A549 (cell line): Measurements from ENCODE around the gene CLCN4. TPM values are rescaled to one million over a fixed set of nuclear protein-coding genes. Genes with fewer than 3 reads are reported as not detected.

Experiments
- ATAC-seq, 2 experiments: fragments of 200-7000 bp in 1 of 2; fragments of >200 bp in 1 of 2; cut with Nextera tagmentation in 1 of 2; cut with Tn5 transposase in 1 of 2; 3 replicates each; pipeline versions ENCODE4 v1.8.0 to v1.9.1; 2018 to 2020; ENCODE audit warnings: mild to moderate bottlenecking in 1 of 2, moderate library complexity in 1 of 2
- CTCF ChIA-PET: fragments of 300-600 bp; sonication (Branson Sonifier 250); formaldehyde crosslinking; extraction: SDS; loops from one replicate; lab custom pipeline; 2021; ENCODE audit warnings: antibody characterized with exemption, inconsistent platforms; lab: Yijun Ruan, JAX
- POLR2A ChIA-PET: fragments of 350-600 bp; formaldehyde crosslinking; extraction: SDS; loops from one replicate; lab custom pipeline; 2021; ENCODE audit warnings: antibody characterized with exemption, inconsistent platforms; lab: Yijun Ruan, JAX
- DNase-seq, 2 experiments: peaks; one replicate each; pipeline versions ENCODE4 v3.0.0 to v3.0.0-alpha.2; 2011 to 2016; ENCODE audit warnings: low read depth in 1 of 2, low spot score in 1 of 2
- FAIRE-seq: peaks from 2 replicates; lab custom pipeline; 2011; peaks lifted over from hg19 to GRCh38; lab: Jason Lieb, UNC
- H3K27ac ChIP-seq, 2 experiments: fragments of >200 bp; sonication (Bioruptor Twin); formaldehyde crosslinking; 3 replicates each; pipeline ENCODE4 v1.5.1; 2016 to 2017
- H3K4me1 ChIP-seq: fragments of >200 bp; sonication (Bioruptor Twin); formaldehyde crosslinking; 3 replicates; pipeline ENCODE4 v1.6.1; 2016
- H3K4me2 ChIP-seq: fragments of >200 bp; sonication (Bioruptor Twin); formaldehyde crosslinking; 3 replicates; pipeline ENCODE4 v1.6.1; 2016
- H3K4me3 ChIP-seq: fragments of >200 bp; sonication (Bioruptor Twin); formaldehyde crosslinking; 3 replicates; pipeline ENCODE4 v1.5.1; 2016
- H3K9me3 ChIP-seq: fragments of >200 bp; sonication (Bioruptor Twin); formaldehyde crosslinking; 3 replicates; pipeline ENCODE4 v1.6.1; 2016
- CBX2 ChIP-seq: fragments of 200-600 bp; sonication (generic); IDR thresholded peaks from 2 replicates; pipeline ENCODE4 v1.6.1; 2016; ENCODE audit warnings: low read depth, mild to moderate bottlenecking, borderline replicate concordance
- CBX8 ChIP-seq: fragments of 200-600 bp; sonication (generic); IDR thresholded peaks from 2 replicates; pipeline ENCODE4 v1.6.1; 2016
- CHD4 ChIP-seq: fragments of 200-600 bp; sonication (generic); IDR thresholded peaks from 2 replicates; pipeline ENCODE4 v1.6.1; 2016; ENCODE audit warnings: antibody characterized with exemption, mild to moderate bottlenecking, borderline replicate concordance
- EHF ChIP-seq: fragments of 250-450 bp; sonication (Bioruptor Pico); IDR thresholded peaks from 2 replicates; pipeline ENCODE4 v1.5.0; 2020; ENCODE audit warnings: mild to moderate bottlenecking
- HOXB13 ChIP-seq: fragments of 250-450 bp; sonication (Bioruptor Pico); IDR thresholded peaks from 2 replicates; pipeline ENCODE4 v1.5.0; 2020; ENCODE audit warnings: low read depth, mild to moderate bottlenecking, moderate library complexity
- HOXB5 ChIP-seq: fragments of 250-450 bp; sonication (Bioruptor Pico); IDR thresholded peaks from 2 replicates; pipeline ENCODE4 v1.5.0; 2020; ENCODE audit warnings: mild to moderate bottlenecking, moderate library complexity
- JUN ChIP-seq, 2 experiments: fragments of >200 bp; sonication (Bioruptor Twin); formaldehyde crosslinking; IDR thresholded peaks; 2 replicates in 1 of 2; 3 replicates in 1 of 2; pipeline ENCODE4 v1.6.1; 2016 to 2017
- JUNB ChIP-seq: fragments of >200 bp; sonication (Bioruptor Twin); formaldehyde crosslinking; IDR thresholded peaks from 2 replicates; pipeline ENCODE4 v1.6.1; 2016
- KDM5A ChIP-seq: fragments of 200-600 bp; sonication (generic); IDR thresholded peaks from 2 replicates; pipeline ENCODE4 v1.6.1; 2016; ENCODE audit warnings: antibody characterized with exemption, mild to moderate bottlenecking
- MAFK ChIP-seq: fragments of 450-650 bp; IDR thresholded peaks from 2 replicates; pipeline ENCODE4 v1.6.1; 2014; ENCODE audit not compliant: partially characterized antibody
- MYC ChIP-seq: IDR thresholded peaks from 2 replicates; pipeline ENCODE4 v1.6.1; 2012; ENCODE audit warnings: mild to moderate bottlenecking, inconsistent platforms, low read length, improper control_type of control experiment, borderline replicate concordance
- NFE2L2 ChIP-seq: fragments of 150-350 bp; conservative IDR thresholded peaks from 2 replicates; pipeline ENCODE4 v1.6.1; 2014; ENCODE audit warnings: low read length
- POLR2AphosphoS2 ChIP-seq: conservative IDR thresholded peaks from 2 replicates; pipeline ENCODE4 v1.6.1; 2012; ENCODE audit warnings: low read length, improper control_type of control experiment, inconsistent platforms
- RAD21 ChIP-seq, 2 experiments: fragments of >200 bp in 1 of 2; sonication (Bioruptor Twin) in 1 of 2; formaldehyde crosslinking in 1 of 2; IDR thresholded peaks in 1 of 2; conservative IDR thresholded peaks in 1 of 2; 2 replicates in 1 of 2; 3 replicates in 1 of 2; pipeline ENCODE4 v1.6.1; 2012 to 2018; ENCODE audit warnings: inconsistent platforms in 1 of 2
- RARB ChIP-seq: fragments of 250-450 bp; sonication (Bioruptor Pico); IDR thresholded peaks from 2 replicates; pipeline ENCODE4 v1.8.0; 2021; ENCODE audit warnings: mild to moderate bottlenecking, moderate library complexity
- RCOR1 ChIP-seq: fragments of 150-350 bp; IDR thresholded peaks from 2 replicates; pipeline ENCODE4 v1.6.1; 2014; ENCODE audit warnings: antibody characterized with exemption, low read length, low read depth
- RNF2 ChIP-seq: fragments of 200-600 bp; sonication (generic); IDR thresholded peaks from 2 replicates; pipeline ENCODE4 v1.6.1; 2016; ENCODE audit warnings: low read depth, mild to moderate bottlenecking, antibody characterized with exemption, moderate library complexity, borderline replicate concordance
- TP53 ChIP-seq: fragments of 250-450 bp; sonication (Bioruptor Pico); IDR thresholded peaks from 2 replicates; pipeline ENCODE4 v1.5.0; 2021; ENCODE audit warnings: mild to moderate bottlenecking, moderate library complexity
- ZC3H11A ChIP-seq: fragments of 450-650 bp; IDR thresholded peaks from 2 replicates; pipeline ENCODE4 v1.6.1; 2014; ENCODE audit warnings: antibody characterized with exemption, mild to moderate bottlenecking
- ZNF302 ChIP-seq: fragments of 250-450 bp; sonication (Bioruptor Pico); IDR thresholded peaks from 2 replicates; pipeline ENCODE4 v1.9.0; 2021; ENCODE audit warnings: inconsistent platforms, mild to moderate bottlenecking, moderate library complexity
- ZSCAN20 ChIP-seq: fragments of 250-450 bp; sonication (Bioruptor Pico); IDR thresholded peaks from 2 replicates; pipeline ENCODE4 v1.8.0; 2022; ENCODE audit warnings: mild to moderate bottlenecking, moderate library complexity
- WGBS: methylation state at CpG from one replicate; pipeline ENCODE4 v1.1.6; 2017; ENCODE audit errors: missing lambda C conversion rate; 5-methylcytosine and 5-hydroxymethylcytosine counted together
- polyA plus RNA-seq, 4 experiments: library from polyadenylated mRNA; depleted of rRNA in 3 of 4; stranded (reverse); fragments of >200 nt; fragmentation: RNase III in 1 of 4; extraction: RNeasy Plus Mini Kit Qiagen cat#74134 plus additional on column Dnase treatment in 1 of 4; gene quantifications; 2 replicates in 3 of 4; 3 replicates in 1 of 4; pipeline ENCODE4 v1.2.3, GENCODE V29; 2011 to 2017
- TF ChIP-seq, protein P1 (sequence below): IDR thresholded peaks from 2 replicates; pipeline ENCODE4 v1.6.1; 2012
- TF ChIP-seq, protein P2 (sequence below): fragments of 250-450 bp; sonication (Bioruptor Pico); IDR thresholded peaks from 2 replicates; pipeline ENCODE4 v1.5.0; 2021; ENCODE audit warnings: mild to moderate bottlenecking, moderate library complexity, borderline replicate concordance
- TF ChIP-seq, protein P3 (sequence below): IDR thresholded peaks from 2 replicates; pipeline ENCODE4 v1.6.1; 2012
- TF ChIP-seq, protein P4 (sequence below): fragments of >200 bp; sonication (Bioruptor Twin); formaldehyde crosslinking; IDR thresholded peaks from 2 replicates; pipeline ENCODE4 v1.6.1; 2016
- TF ChIP-seq, protein P5 (sequence below): fragments of 200-600 bp; sonication (generic); IDR thresholded peaks from 2 replicates; pipeline ENCODE4 v1.6.1; 2016; ENCODE audit warnings: antibody characterized with exemption, mild to moderate bottlenecking, moderate library complexity

The CLCN4 gene
- polyA plus RNA-seq, 2 of the 4 experiments (the other 2 are of a cell fraction), result 2.8 to 4.7 TPM

DNA sequence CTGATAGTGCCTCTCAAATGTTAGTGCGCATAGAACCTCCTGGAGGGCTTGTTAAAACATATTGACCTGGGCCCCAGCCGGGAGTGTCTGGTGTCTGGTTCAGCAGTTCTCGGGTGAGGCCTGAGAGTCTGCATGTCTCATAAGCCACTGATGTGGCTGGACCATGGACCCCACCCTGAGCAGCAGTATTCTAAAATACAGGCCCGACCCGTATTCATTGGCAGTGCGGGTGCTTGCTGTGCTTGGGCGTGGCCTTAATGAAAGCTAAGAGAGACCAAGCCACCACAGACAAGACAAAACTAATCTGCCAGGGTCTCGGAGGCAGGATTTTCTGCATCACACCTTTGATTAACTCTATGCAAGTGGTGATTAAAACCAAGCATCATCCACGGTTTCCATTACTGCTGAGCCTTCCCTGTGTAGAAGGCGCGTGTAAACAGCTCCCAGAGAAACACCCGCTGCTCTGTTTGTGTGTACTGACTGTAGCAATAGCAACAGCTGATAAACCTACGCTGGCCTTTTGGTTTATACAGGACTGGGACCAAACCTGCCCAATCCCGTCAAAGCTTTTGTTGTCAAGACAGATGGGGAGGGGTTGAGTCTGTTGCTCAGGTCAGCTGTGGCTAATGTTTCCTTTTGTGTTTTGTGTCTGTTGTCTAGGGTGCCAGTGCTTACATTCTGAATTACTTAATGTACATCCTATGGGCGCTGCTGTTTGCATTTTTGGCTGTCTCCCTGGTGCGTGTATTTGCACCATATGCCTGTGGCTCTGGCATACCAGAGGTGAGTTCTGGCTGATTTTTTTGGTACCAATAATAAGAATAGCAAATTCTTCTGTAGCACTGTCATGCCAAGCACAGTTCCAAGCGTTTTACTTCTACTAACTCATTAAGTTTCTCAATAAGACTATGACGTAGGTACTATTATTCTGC, 40.8 kb downstream of the CLCN4 start (continued):
- TF ChIP-seq EHF, result no peak

DNA sequence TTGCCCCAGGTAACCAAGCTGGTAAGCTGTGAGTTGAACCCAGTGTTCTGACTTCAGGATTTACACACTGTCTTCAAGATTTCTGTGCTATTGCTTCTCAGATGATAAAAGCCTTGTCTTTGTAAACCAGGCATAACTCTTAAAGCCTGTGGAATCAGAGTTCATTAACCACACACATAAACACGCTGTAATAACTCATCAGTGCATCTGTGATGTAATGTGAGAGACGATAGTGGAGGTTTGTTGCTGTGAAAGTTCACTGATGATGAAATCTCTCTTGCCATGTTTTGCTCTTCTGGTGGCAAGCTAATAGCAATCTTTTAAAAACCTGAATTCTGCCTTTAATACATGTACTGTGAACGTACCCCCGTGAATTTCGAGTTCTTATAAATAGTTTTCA, 41.5 kb downstream of the CLCN4 start:
- 65% methylated on average over 5 of the region's 5 CpGs for WGBS
- Histone ChIP-seq H3K4me1 (no peaks in the 10 kb centered on the region), H3K9me3 (no peaks in the 10 kb centered on the region), H3K4me3 (no peak overlapping the region), H3K4me2 (no peak overlapping the region), H3K27ac (no peak overlapping the region)
- no peak for FAIRE-seq
- no peak for ATAC-seq
- DNase-seq, result no peak
- ChIA-PET POLR2A (no interaction called here), CTCF (interaction anchor here (0.9 to 1.7 kb wide), 2 partner anchors 438 to 526 kb away, joined by 3 to 4 read pairs; no protein-coding TSS in a partner anchor)
- no peak for TF ChIP-seq RNF2
- TF ChIP-seq CBX2, result no peak
- no peak for TF ChIP-seq NFE2L2
- TF ChIP-seq TP53 (CRISPR knock-in tag), result no peak
- TF ChIP-seq HOXB5, result no peak
- TF ChIP-seq ZNF302 (CRISPR knock-in tag), result no peak
- TF ChIP-seq JUN (IDR thresholded peaks at IDR 0.05), result no peak
- TF ChIP-seq, protein P1, sequence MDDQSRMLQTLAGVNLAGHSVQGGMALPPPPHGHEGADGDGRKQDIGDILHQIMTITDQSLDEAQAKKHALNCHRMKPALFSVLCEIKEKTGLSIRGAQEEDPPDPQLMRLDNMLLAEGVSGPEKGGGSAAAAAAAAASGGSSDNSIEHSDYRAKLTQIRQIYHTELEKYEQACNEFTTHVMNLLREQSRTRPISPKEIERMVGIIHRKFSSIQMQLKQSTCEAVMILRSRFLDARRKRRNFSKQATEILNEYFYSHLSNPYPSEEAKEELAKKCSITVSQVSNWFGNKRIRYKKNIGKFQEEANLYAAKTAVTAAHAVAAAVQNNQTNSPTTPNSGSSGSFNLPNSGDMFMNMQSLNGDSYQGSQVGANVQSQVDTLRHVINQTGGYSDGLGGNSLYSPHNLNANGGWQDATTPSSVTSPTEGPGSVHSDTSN, result no peak
- no peak for TF ChIP-seq MAFK
- TF ChIP-seq CHD4, result no peak
- TF ChIP-seq, protein P2, sequence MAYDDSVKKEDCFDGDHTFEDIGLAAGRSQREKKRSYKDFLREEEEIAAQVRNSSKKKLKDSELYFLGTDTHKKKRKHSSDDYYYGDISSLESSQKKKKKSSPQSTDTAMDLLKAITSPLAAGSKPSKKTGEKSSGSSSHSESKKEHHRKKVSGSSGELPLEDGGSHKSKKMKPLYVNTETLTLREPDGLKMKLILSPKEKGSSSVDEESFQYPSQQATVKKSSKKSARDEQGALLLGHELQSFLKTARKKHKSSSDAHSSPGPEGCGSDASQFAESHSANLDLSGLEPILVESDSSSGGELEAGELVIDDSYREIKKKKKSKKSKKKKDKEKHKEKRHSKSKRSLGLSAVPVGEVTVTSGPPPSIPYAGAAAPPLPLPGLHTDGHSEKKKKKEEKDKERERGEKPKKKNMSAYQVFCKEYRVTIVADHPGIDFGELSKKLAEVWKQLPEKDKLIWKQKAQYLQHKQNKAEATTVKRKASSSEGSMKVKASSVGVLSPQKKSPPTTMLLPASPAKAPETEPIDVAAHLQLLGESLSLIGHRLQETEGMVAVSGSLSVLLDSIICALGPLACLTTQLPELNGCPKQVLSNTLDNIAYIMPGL (CRISPR knock-in tag), result no peak
- TF ChIP-seq RCOR1, result no peak
- TF ChIP-seq, all 56 proteins: peak for 0

DNA sequence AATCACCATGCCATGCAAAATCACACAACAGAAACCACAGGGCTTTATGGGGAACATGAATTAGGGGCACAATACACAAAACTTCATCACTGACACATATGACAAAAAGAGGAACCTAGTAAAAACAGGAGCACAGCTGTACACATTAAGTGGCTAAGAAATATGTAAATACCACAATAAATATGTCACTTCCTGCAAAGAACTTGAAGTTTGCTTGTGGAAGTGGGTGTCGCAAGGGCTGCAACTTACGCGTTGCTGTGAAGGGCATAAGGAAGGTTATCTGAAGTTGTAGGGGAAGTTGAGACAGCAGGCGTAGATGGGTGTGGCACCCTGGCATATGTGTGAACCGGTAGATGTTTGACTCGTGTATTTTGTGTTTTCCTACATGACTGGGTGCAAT, 42.4 kb downstream of the CLCN4 start:
- H3K9me3 ChIP-seq, result no peaks in the 10 kb centered on the region
- 80% methylated on average over 6 of the region's 6 CpGs for WGBS
- ATAC-seq (no peak), FAIRE-seq (no peak), DNase-seq (no peak)
- TF ChIP-seq MYC (no peak), JUNB (no peak), ZSCAN20 (CRISPR knock-in tag) (no peak), HOXB13 (CRISPR knock-in tag) (no peak), CBX8 (no peak), EHF (no peak), NFE2L2 (no peak), POLR2AphosphoS2 (no peak), ZC3H11A (no peak), RAD21 (conservative IDR thresholded peaks at IDR 0.05 in 1 of 2, IDR thresholded peaks at IDR 0.05 in 1 of 2) (no peak), KDM5A (no peak), RARB (CRISPR knock-in tag) (no peak)
- TF ChIP-seq, protein P1, result no peak
- TF ChIP-seq, protein P3, sequence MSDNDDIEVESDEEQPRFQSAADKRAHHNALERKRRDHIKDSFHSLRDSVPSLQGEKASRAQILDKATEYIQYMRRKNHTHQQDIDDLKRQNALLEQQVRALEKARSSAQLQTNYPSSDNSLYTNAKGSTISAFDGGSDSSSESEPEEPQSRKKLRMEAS, result no peak
- TF ChIP-seq, protein P4, sequence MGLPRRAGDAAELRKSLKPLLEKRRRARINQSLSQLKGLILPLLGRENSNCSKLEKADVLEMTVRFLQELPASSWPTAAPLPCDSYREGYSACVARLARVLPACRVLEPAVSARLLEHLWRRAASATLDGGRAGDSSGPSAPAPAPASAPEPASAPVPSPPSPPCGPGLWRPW, result no peak
- TF ChIP-seq, protein P5, sequence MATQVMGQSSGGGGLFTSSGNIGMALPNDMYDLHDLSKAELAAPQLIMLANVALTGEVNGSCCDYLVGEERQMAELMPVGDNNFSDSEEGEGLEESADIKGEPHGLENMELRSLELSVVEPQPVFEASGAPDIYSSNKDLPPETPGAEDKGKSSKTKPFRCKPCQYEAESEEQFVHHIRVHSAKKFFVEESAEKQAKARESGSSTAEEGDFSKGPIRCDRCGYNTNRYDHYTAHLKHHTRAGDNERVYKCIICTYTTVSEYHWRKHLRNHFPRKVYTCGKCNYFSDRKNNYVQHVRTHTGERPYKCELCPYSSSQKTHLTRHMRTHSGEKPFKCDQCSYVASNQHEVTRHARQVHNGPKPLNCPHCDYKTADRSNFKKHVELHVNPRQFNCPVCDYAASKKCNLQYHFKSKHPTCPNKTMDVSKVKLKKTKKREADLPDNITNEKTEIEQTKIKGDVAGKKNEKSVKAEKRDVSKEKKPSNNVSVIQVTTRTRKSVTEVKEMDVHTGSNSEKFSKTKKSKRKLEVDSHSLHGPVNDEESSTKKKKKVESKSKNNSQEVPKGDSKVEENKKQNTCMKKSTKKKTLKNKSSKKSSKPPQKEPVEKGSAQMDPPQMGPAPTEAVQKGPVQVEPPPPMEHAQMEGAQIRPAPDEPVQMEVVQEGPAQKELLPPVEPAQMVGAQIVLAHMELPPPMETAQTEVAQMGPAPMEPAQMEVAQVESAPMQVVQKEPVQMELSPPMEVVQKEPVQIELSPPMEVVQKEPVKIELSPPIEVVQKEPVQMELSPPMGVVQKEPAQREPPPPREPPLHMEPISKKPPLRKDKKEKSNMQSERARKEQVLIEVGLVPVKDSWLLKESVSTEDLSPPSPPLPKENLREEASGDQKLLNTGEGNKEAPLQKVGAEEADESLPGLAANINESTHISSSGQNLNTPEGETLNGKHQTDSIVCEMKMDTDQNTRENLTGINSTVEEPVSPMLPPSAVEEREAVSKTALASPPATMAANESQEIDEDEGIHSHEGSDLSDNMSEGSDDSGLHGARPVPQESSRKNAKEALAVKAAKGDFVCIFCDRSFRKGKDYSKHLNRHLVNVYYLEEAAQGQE, result no peak
- no peak overlapping the region for H3K27ac ChIP-seq
- ChIA-PET POLR2A (no interaction called here), CTCF (no interaction called here)
- H3K4me2 ChIP-seq, result no peak overlapping the region
- no peaks in the 10 kb centered on the region for H3K4me1 ChIP-seq
- no peak overlapping the region for H3K4me3 ChIP-seq
